Liver (tissue), 9 donors: Measurements from ENCODE around the gene SLC22A31. TPM values are rescaled to one million over a fixed set of nuclear protein-coding genes. Genes with fewer than 3 reads are reported as not detected.

Experiments
- DNase-seq: peaks from one replicate; pipeline ENCODE4 v3.0.0-alpha.2; 2017; ENCODE audit warnings: low spot score
- H3K27ac ChIP-seq, 2 donors: one replicate each; pipeline ENCODE4 v1.7.0; 2013; ENCODE audit warnings: inconsistent platforms in 2 of 2, low read length in 2 of 2, control low read depth in 1 of 2, low read depth in 1 of 2, mild to moderate bottlenecking in 1 of 2
- H3K27me3 ChIP-seq, 4 donors: one replicate each; pipeline versions ENCODE4 v1.6.1 to v1.7.0; 2013; ENCODE audit warnings: low read length in 3 of 4, inconsistent platforms in 1 of 4, mild to moderate bottlenecking in 1 of 4, moderate library complexity in 1 of 4; ENCODE audit not compliant: control insufficient read depth in 4 of 4, insufficient read depth in 4 of 4
- H3K36me3 ChIP-seq, 4 donors: one replicate each; pipeline versions ENCODE4 v1.6.1 to v1.7.0; 2013; ENCODE audit warnings: low read length in 3 of 4, mild to moderate bottlenecking in 3 of 4, low read depth in 1 of 4, moderate library complexity in 1 of 4; ENCODE audit not compliant: control insufficient read depth in 4 of 4, insufficient read depth in 3 of 4
- H3K4me1 ChIP-seq, 4 donors: one replicate each; pipeline versions ENCODE4 v1.6.1 to v1.7.0; 2013; ENCODE audit warnings: low read length in 3 of 4, mild to moderate bottlenecking in 3 of 4, moderate library complexity in 1 of 4; ENCODE audit not compliant: control insufficient read depth in 4 of 4, insufficient read depth in 4 of 4
- H3K4me3 ChIP-seq, 3 donors: one replicate each; pipeline versions ENCODE4 v1.6.1 to v1.7.0; 2013; ENCODE audit warnings: low read length in 3 of 3, control low read depth in 1 of 3, low read depth in 1 of 3, mild to moderate bottlenecking in 1 of 3
- H3K9ac ChIP-seq, 2 donors: one replicate each; pipeline ENCODE4 v1.7.0; 2013; ENCODE audit warnings: low read length in 2 of 2, mild to moderate bottlenecking in 2 of 2, moderate library complexity in 2 of 2, control low read depth in 1 of 2, low read depth in 1 of 2
- H3K9me3 ChIP-seq, 4 donors: one replicate each; pipeline versions ENCODE4 v1.6.1 to v1.7.0; 2013; ENCODE audit warnings: low read length in 3 of 4; ENCODE audit not compliant: control insufficient read depth in 4 of 4
- ATF3 ChIP-seq: IDR thresholded peaks from 2 replicates; pipeline ENCODE4 v1.6.1; 2016; ENCODE audit warnings: antibody characterized with exemption
- EGR1 ChIP-seq, 2 donors: IDR thresholded peaks; 2 replicates each; pipeline ENCODE4 v1.6.1; 2016 to 2018; ENCODE audit warnings: antibody characterized with exemption in 2 of 2, low read depth in 2 of 2
- FOXA1 ChIP-seq: IDR thresholded peaks from 2 replicates; pipeline ENCODE4 v1.6.1; 2016; ENCODE audit warnings: antibody characterized with exemption
- FOXA2 ChIP-seq: IDR thresholded peaks from 2 replicates; pipeline ENCODE4 v1.6.1; 2016; ENCODE audit warnings: antibody characterized with exemption
- GABPA ChIP-seq, 2 donors: IDR thresholded peaks in 1 of 2; conservative IDR thresholded peaks in 1 of 2; 2 replicates each; pipeline ENCODE4 v1.6.1; 2016; ENCODE audit warnings: antibody characterized with exemption in 2 of 2, mild to moderate bottlenecking in 1 of 2, moderate library complexity in 1 of 2
- HNF4A ChIP-seq, 2 donors: conservative IDR thresholded peaks; 2 replicates each; pipeline ENCODE4 v1.6.1; 2016; ENCODE audit warnings: antibody characterized with exemption in 2 of 2, mild to moderate bottlenecking in 2 of 2
- JUND ChIP-seq, 2 donors: IDR thresholded peaks; 2 replicates each; pipeline ENCODE4 v1.6.1; 2016; ENCODE audit warnings: antibody characterized with exemption in 2 of 2
- MAX ChIP-seq: IDR thresholded peaks from 2 replicates; pipeline ENCODE4 v1.6.1; 2016; ENCODE audit warnings: antibody characterized with exemption
- NR2F2 ChIP-seq: IDR thresholded peaks from 2 replicates; pipeline ENCODE4 v1.6.1; 2016; ENCODE audit warnings: antibody characterized with exemption
- RAD21 ChIP-seq, 2 donors: IDR thresholded peaks; 2 replicates each; pipeline ENCODE4 v1.6.1; 2016; ENCODE audit warnings: antibody characterized with exemption in 2 of 2, mild to moderate bottlenecking in 2 of 2
- REST ChIP-seq: IDR thresholded peaks from 2 replicates; pipeline ENCODE4 v1.6.1; 2016; ENCODE audit warnings: antibody characterized with exemption, mild to moderate bottlenecking
- SP1 ChIP-seq: IDR thresholded peaks from 2 replicates; pipeline ENCODE4 v1.6.1; 2018; ENCODE audit warnings: antibody characterized with exemption, mild to moderate bottlenecking
- TAF1 ChIP-seq: conservative IDR thresholded peaks from 2 replicates; pipeline ENCODE4 v1.6.1; 2016; ENCODE audit warnings: antibody characterized with exemption, mild to moderate bottlenecking
- YY1 ChIP-seq: IDR thresholded peaks from 2 replicates; pipeline ENCODE4 v1.6.1; 2016; ENCODE audit warnings: antibody characterized with exemption, mild to moderate bottlenecking
- WGBS: extraction: QIAGEN DNeasy Blood & Tissue Kit; methylation state at CpG from one replicate; pipeline ENCODE4 v1.1.7; 2013; 5-methylcytosine and 5-hydroxymethylcytosine counted together
- polyA plus RNA-seq, 2 donors: library from polyadenylated mRNA; stranded (reverse) in 1 of 2; unstranded in 1 of 2; fragments of 200-250 nt in 1 of 2; fragments of >200 nt in 1 of 2; fragmentation: Nextera tagmentation in 1 of 2; extraction: Ambion mirVana in 1 of 2; gene quantifications; one replicate each; pipeline versions ENCODE4 v1.2.1 to v1.2.3, GENCODE V29; 2013 to 2015
- total RNA-seq, 2 donors: library from RNA; depleted of rRNA; stranded (reverse); fragments of >200 nt; gene quantifications; one replicate each; pipeline ENCODE4 v1.2.3, GENCODE V29; 2014
- TF ChIP-seq, protein P1 (sequence below): IDR thresholded peaks from 2 replicates; pipeline ENCODE4 v1.6.1; 2016; ENCODE audit warnings: antibody characterized with exemption
- TF ChIP-seq, protein P2 (sequence below): fragments of 150-350 bp; IDR thresholded peaks from 2 replicates; pipeline ENCODE4 v1.5.1; 2017; ENCODE audit warnings: improper control_type of control experiment, low read depth, low read length; ENCODE audit not compliant: missing input control
- donor health status: healthy.
- donor health status: healthy.
- donor health status: healthy.
- donor health status: healthy.
- donor health status: healthy.

The SLC22A31 gene
- under 1 TPM in 1 of 2 donors, not detected in 1; 0.50 TPM for total RNA-seq
- under 1 TPM; 0.15 to 0.48 TPM for polyA plus RNA-seq

DNA sequence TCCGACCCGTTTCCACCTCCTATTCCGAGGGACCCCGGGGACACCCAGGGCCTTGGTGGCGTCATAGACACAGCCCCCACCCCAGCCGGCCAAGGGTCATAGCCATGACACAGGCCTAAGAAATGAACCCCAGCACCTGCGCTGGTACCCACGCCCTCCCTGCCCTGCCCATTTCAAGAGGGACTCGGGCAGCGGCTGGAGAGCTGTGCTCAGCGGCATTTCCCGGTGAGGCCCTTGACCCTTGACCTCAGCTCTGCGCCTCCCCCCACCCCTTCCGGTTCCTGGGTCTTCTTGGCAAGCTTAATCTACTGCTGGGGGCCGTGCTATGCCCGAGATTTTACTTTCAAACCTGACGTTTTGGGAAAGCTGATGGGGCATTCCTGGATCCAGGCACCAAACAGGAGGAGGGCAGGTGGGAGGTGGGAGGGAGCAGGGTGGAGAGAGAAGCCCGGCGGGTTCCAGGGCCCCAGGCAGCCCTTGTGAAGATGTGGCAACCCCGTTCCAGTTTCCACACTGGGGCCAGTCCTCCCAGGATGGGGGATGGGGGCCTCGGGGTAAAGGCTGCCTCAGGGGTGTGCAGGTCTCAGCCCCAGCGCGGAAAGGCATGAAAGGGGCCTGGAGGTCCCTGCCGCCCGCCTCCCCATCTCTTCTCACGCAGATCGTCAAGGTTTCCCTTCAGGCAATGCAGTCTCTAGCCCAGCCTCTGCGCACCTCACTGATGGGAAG lies at the start of gene SLC22A31:
Gene SLC22A31, minus strand, starts transcription at position 414 of the 726 bp plus-strand sequence. Its CDS starts 36 bp downstream, at position 378.
- Histone ChIP-seq H3K9ac (no peak within 1 kb of the TSS), H3K4me1 (peaks cover 0 to 10% (median 9%) of the 10 kb centered on the region in 4 donors), H3K27me3 (peaks cover 0 to 13% (median 10%) of the 10 kb centered on the region in 4 donors), H3K9me3 (peaks cover 0 to 6% (median 1%) of the 10 kb centered on the region in 4 donors), H3K27ac (no peak within 1 kb of the TSS), H3K4me3 (peak within 1 kb of the TSS in 1 of 3 donors; percentile 41), H3K36me3 (no peaks in the 10 kb centered on the region)
- no peak for TF ChIP-seq REST
- no peak for TF ChIP-seq NR2F2
- TF ChIP-seq RAD21 (IDR thresholded peaks at IDR 0.05), result no peak
- no peak for TF ChIP-seq TAF1
- TF ChIP-seq, protein P1, sequence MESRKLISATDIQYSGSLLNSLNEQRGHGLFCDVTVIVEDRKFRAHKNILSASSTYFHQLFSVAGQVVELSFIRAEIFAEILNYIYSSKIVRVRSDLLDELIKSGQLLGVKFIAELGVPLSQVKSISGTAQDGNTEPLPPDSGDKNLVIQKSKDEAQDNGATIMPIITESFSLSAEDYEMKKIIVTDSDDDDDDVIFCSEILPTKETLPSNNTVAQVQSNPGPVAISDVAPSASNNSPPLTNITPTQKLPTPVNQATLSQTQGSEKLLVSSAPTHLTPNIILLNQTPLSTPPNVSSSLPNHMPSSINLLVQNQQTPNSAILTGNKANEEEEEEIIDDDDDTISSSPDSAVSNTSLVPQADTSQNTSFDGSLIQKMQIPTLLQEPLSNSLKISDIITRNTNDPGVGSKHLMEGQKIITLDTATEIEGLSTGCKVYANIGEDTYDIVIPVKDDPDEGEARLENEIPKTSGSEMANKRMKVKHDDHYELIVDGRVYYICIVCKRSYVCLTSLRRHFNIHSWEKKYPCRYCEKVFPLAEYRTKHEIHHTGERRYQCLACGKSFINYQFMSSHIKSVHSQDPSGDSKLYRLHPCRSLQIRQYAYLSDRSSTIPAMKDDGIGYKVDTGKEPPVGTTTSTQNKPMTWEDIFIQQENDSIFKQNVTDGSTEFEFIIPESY, result no peak
- no peak for TF ChIP-seq ATF3
- no peak for TF ChIP-seq EGR1 (IDR thresholded peaks at IDR 0.05; ENCODE audit: low read depth in 2 of 2)
- TF ChIP-seq MAX, result no peak
- no peak for TF ChIP-seq SP1
- no peak for TF ChIP-seq YY1
- TF ChIP-seq, protein P2, sequence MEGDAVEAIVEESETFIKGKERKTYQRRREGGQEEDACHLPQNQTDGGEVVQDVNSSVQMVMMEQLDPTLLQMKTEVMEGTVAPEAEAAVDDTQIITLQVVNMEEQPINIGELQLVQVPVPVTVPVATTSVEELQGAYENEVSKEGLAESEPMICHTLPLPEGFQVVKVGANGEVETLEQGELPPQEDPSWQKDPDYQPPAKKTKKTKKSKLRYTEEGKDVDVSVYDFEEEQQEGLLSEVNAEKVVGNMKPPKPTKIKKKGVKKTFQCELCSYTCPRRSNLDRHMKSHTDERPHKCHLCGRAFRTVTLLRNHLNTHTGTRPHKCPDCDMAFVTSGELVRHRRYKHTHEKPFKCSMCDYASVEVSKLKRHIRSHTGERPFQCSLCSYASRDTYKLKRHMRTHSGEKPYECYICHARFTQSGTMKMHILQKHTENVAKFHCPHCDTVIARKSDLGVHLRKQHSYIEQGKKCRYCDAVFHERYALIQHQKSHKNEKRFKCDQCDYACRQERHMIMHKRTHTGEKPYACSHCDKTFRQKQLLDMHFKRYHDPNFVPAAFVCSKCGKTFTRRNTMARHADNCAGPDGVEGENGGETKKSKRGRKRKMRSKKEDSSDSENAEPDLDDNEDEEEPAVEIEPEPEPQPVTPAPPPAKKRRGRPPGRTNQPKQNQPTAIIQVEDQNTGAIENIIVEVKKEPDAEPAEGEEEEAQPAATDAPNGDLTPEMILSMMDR, result no peak
- TF ChIP-seq FOXA2, result no peak
- no peak for TF ChIP-seq HNF4A (conservative IDR thresholded peaks at IDR 0.05)
- no peak for TF ChIP-seq JUND (IDR thresholded peaks at IDR 0.05)
- no peak for TF ChIP-seq GABPA (IDR thresholded peaks at IDR 0.05 in 1 of 2, conservative IDR thresholded peaks at IDR 0.05 in 1 of 2)
- TF ChIP-seq FOXA1, result no peak
- 16% methylated on average over 28 of the region's 28 CpGs for WGBS
- no peak for DNase-seq
